Measurements from ENCODE around the gene LAMA2. TPM values are rescaled to one million over a fixed set of nuclear protein-coding genes. Genes with fewer than 3 reads are reported as not detected.

LAMA2 gene
- total RNA-seq, 1 donor from 2014 or later, result 5.3 TPM

GRCh38 chr6:129344379-129344778, 461.4 kb downstream of the LAMA2 start:
- DNase-seq (ENCODE audit: low spot score) (no peak), ATAC-seq (no peak)

GRCh38 chr6:129345890-129346289, 463.0 kb downstream of the LAMA2 start:
- ATAC-seq (no peak), DNase-seq (ENCODE audit: low spot score) (no peak)

GRCh38 chr6:129346964-129347363, 464.0 kb downstream of the LAMA2 start:
- ATAC-seq, result no peak
- DNase-seq (ENCODE audit: low spot score), result no peak

- DNase-seq (ENCODE audit: low spot score) (no peak), ATAC-seq (no peak)
These were observed 467.3 kb downstream of the LAMA2 start for GRCh38 chr6:129350278-129350677.

- no peak for ATAC-seq
- DNase-seq (ENCODE audit: low spot score), result no peak
These were observed 468.9 kb downstream of the LAMA2 start for GRCh38 chr6:129351807-129352206.

GRCh38 chr6:129353067-129353466, 470.1 kb downstream of the LAMA2 start:
- no peak for ATAC-seq
- DNase-seq (ENCODE audit: low spot score), result no peak

- DNase-seq (ENCODE audit: low spot score), result no peak
- ATAC-seq, result no peak
These were observed 473.2 kb downstream of the LAMA2 start for GRCh38 chr6:129356129-129356528.

- no peak for ATAC-seq
- DNase-seq (ENCODE audit: low spot score), result no peak
These were observed 477.1 kb downstream of the LAMA2 start for GRCh38 chr6:129359811-129360681.

GRCh38 chr6:129360682-129360955, 477.7 kb downstream of the LAMA2 start:
- ATAC-seq, result no peak
- DNase-seq (ENCODE audit: low spot score), result no peak

GRCh38 chr6:129364037-129364436, 481.1 kb downstream of the LAMA2 start:
- ATAC-seq (no peak), DNase-seq (ENCODE audit: low spot score) (no peak)

- DNase-seq (ENCODE audit: low spot score), result no peak
- ATAC-seq, result no peak
These were observed 481.8 kb downstream of the LAMA2 start for GRCh38 chr6:129364767-129365166.

- DNase-seq (ENCODE audit: low spot score) (no peak), ATAC-seq (no peak)
These were observed 485.1 kb downstream of the LAMA2 start for GRCh38 chr6:129368076-129368475.

GRCh38 chr6:129368970-129369369, 486.0 kb downstream of the LAMA2 start:
- DNase-seq (ENCODE audit: low spot score) (no peak), ATAC-seq (no peak)

GRCh38 chr6:129369737-129370136, 486.8 kb downstream of the LAMA2 start:
- DNase-seq (ENCODE audit: low spot score), result no peak
- ATAC-seq, result no peak

GRCh38 chr6:129370268-129370916, 487.5 kb downstream of the LAMA2 start:
- peak; percentile 65 for ATAC-seq
- DNase-seq (ENCODE audit: low spot score), result no peak

- ATAC-seq (no peak), DNase-seq (ENCODE audit: low spot score) (no peak)
These were observed 498.9 kb downstream of the LAMA2 start for GRCh38 chr6:129381885-129382284.

GRCh38 chr6:129382916-129383315, 500.0 kb downstream of the LAMA2 start:
- ATAC-seq (no peak), DNase-seq (ENCODE audit: low spot score) (no peak)

- no peak for DNase-seq (ENCODE audit: low spot score)
- ATAC-seq, result no peak
These were observed 502.2 kb downstream of the LAMA2 start for GRCh38 chr6:129385117-129385516.

- no peak for DNase-seq (ENCODE audit: low spot score)
- ATAC-seq, result no peak
These were observed 508.0 kb downstream of the LAMA2 start for GRCh38 chr6:129390900-129391299.

- ATAC-seq (no peak), DNase-seq (ENCODE audit: low spot score) (no peak)
These were observed 510.7 kb downstream of the LAMA2 start for GRCh38 chr6:129393654-129394053.

- ATAC-seq, result no peak
- DNase-seq (ENCODE audit: low spot score), result no peak
These were observed 515.8 kb downstream of the LAMA2 start for GRCh38 chr6:129398764-129399163.

GRCh38 chr6:129402244-129402643, 519.3 kb downstream of the LAMA2 start:
- no peak for ATAC-seq
- no peak for DNase-seq (ENCODE audit: low spot score)

- no peak for ATAC-seq
These were observed 528.2 kb downstream of the LAMA2 start for GRCh38 chr6:129411092-129411491.

More at GRCh38 chr6:129411092-129411491, 528.2 kb downstream of the LAMA2 start:
- DNase-seq (ENCODE audit: low spot score), result no peak
